NCI-H2227 (cell line): ENCODE data around the gene CIAO2B.

Experiments
- DNase-seq: peaks from one replicate; lab custom pipeline; 2025; ENCODE audit not compliant: unreplicated experiment; lab: John Stamatoyannopoulos, UW

Gene CIAO2B

GRCh38 chr16:66920924-66921680 is 13.1 kb downstream of the CIAO2B start:
- DNase-seq: no peak

DNA sequence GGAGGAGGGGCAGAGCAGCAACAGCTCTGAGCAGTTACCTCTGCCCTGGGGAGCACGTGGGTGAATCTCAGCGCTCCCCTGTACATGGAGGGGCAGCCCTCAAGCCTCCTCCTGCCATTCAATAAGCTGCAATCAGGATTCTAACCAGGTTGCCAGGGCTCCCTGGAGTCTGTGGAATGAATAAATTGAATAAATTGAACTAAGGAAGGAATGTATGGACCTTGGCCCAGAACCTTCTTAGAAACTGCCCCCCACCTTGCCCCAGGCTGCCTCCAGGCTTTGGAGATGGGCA is 14.0 kb downstream of the CIAO2B start:
- no peak for DNase-seq

GRCh38 chr16:66919569-66920298 is 14.5 kb downstream of the CIAO2B start:
- no peak for DNase-seq

- DNase-seq: no peak
These were observed 15.2 kb downstream of the CIAO2B start, which contains the start of gene CDH16 for GRCh38 chr16:66918803-66919568. TSS of gene CDH16 (minus strand) at chr16:66918885. CDS start at chr16:66918065, 820 bp downstream.

DNA sequence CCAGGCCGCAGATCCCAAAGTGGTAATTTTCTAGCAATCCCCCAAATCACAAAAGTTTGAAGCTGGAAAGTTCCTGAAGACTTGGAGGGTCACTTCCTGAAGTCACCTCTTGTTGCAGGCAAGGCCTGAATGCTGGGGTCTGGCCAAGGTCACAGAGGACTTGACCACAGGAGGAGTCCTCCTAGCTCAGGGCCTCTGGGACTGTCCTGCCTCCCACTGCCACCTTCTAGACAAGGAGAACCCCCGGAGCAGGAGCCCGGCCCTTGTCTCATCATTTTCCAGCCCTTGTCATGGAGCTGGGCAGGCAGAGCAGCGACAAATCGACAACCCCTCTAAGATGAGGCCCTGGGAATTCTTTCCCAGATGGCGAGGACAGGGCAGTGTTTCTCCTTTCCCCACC is 15.8 kb downstream of the CIAO2B start:
- DNase-seq: no peak

DNA sequence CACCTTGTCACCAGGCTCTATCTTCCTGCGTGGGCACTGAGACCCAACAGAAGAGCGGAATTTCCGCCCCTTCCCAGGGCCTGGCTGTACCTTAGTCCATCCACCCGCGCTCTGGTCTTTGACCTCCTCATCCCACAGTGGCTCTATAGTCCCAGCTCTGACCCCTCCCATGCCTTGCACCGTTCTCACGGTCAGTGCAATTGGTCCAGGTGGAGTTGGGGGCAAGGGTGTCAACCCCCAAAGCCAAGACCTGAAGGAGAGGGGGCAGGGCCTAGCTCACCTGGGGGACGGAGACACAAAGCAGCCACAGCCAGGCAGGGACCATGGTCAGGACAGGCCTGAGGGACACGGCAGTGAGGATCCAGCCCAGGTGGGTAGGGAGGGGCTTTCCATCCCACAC is 16.5 kb downstream of the CIAO2B start:
- DNase-seq: no peak

GRCh38 chr16:66916518-66916917 is 17.7 kb downstream of the CIAO2B start:
- no peak for DNase-seq

DNA sequence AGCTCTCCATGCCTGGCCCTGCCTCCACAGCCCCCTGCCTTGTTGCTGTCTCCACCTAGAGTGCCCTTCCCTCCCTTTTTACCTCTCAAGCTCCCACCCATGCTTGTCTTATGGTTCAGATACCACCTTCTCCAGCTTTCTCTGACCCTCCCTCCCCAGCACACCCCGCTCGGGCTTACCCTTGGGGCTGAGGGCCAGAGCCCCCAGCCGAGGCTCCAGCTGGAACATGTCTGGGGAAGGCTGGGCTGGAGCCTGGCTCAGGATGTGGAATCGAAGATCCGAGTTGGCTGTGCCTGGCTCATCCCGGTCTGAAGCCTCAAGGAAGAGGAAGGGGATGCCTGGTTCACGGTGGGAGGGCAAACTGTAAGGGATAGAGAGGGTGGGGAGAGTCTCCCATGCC is 19.2 kb downstream of the CIAO2B start:
- no peak for DNase-seq

DNA sequence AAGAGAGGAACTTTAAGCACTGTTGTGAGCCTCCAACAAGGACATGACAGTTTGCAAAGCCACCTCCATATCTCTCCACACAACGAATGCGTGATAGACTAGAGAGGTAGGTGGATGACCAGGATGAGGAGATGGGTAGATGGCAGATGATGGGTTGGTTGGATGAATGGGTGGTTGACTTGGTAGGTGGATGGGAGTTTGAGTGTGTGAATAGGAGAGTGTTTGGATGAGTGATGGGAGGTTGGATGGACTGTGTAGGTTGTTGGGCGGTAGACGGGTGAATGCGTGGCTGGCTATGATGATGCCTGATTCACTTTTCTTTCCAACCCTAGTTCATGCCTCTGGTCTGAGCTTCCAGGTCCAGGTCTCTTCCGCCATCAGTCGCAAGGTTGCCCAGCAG is 19.7 kb downstream of the CIAO2B start:
- no peak for DNase-seq

DNA sequence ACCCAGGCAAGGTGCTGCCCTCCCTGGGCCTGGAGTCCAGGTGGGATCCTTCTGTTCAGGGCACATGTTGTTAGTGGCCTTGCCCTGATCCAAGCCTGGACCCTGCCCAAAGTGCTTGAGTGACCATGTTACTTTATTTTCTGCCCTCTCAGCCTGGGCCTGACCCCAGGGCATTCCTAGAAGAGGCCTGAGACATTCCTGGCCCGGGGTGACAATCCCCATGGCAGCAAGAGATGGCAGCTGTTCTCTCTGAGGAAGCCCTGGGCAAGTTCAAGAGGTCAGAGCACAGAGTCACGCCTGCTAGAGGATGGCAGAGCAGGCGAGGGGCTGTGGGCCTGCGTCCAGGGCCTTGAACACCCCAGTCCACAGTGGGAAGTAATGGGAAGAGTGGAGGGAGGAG is 20.5 kb downstream of the CIAO2B start:
- DNase-seq: no peak

DNA sequence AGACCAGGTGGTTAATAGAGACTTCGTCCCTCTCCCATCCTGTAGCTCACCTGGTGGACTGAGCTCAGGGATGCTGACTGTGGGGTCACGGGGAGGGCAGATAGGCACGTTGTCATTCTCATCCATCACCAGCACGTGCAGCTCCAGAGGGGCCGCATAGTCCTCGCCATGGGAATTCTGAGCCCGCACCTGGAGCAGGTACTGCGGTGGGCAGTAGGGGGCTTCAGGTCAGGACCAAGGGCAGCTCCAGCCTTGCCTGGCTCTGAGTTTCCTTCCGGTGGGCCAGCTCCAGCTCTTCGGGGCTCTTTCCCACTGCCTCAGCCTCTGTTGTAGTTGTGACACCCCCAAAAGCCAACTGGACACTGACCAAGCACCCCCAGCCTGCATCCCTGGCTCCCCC is 21.1 kb downstream of the CIAO2B start:
- no peak for DNase-seq

DNA sequence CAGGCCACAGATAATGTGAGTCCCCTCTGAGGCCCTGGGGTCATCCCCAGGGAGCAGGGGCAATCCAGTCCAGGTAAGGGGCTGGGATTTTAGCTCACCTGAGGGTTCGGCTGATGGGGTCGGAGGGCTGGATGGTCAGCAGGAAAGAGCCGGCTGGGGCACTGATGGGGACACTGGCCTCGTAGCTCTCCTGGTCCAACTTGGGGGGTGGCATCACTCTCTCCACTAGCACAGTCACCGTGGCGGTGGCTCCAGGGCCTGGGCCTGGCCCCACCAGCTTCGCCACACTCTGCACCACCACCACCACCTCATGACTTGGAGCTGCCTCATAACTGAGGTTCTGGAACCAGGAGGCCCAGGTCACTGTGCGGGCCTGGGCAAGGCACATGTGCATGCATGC is 22.4 kb downstream of the CIAO2B start:
- no peak for DNase-seq

- DNase-seq: no peak
These were observed 23.1 kb downstream of the CIAO2B start for GRCh38 chr16:66911112-66911511.

DNA sequence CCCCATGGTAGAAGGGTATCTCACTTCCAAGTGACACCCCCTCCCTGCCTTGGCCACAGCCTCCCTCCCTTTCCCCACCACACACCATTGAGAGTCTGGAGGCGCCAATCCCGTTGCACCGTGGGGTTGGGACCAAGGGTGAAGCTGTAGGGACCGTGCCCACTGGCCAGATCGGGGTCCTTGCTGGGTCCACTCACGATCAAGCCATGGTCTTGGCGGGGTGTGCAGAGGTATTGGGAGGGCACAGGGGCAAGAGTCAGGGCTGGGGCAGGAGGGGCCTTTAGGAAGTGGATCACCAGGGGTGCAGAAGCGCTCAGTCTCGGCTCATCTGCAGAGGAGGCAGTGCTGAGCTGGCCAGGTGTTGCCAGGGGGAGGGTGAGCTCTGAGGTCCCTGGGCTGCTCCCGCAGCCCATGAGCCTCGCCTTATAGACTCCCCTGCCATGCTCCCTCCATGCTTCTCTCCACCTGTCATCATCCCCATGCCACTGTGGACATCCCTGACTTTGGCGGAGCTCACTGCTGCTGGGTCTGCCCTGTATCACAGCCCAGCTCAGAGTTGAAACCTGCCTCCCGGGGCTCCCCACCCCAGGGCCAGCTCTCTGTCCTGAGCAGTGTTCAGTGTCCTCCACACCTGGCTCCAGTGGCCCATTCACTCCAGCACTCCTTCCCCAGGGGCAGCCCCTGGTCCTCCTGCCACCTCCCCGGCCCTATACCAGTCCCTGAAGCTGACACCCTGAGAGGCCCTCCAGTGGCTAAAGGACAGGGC is 23.8 kb downstream of the CIAO2B start:
- DNase-seq: no peak

DNA sequence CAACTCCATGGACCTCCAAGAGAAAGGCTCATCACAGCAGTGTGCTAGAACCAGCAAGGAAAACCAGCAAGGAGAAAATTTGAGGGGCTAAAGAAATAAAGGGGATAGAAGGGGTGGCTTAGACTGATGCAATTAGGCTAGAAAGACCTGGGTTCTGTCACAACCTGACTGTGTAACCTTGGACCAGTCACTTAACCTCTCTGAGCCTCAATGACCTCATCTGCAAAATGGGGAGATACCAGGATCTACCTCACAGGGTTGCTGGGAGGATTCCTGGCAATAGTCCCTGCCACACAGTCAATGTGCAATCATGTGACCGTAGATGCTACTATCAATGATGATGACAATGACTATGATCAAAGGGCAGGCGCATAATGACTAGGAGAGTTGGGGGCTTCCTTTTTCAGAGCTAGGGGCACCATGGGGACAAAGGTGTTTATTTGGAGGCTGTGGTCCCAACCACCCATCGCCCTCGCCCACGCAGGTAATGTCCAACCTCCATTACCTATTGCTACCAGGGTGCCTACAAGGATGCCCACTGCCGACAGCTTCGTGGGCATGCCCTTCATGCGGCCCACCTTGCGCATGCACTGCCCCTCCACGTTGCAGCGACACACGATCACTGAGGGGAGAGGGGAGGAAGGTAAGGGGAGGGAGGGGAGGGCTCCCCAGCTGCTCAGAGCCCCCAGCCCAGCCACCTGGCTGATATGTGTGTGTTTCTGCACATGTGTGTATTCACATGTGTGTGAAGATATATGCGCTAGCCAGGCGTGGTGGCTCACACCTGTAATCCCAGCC is 25.2 kb downstream of the CIAO2B start:
- DNase-seq: no peak

DNA sequence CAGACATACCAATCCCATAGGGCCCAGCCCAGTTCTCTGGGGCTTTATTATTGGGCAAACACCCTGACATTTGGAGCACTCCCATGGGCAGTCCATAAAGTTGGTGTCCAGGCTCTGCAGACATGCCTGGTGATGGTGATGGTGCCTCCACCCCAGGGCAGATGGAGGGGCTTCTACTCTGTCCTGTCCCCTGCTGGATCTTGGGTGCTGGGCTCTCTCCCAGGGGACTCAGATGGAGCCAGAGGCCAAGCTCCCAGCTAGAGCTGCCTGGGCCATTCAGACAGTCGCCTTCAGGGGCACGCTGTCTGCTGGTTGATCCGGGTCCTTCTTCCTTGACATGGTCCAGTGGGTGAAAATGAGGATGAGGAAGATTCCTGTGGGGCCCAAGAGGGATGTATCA is 26.1 kb downstream of the CIAO2B start:
- no peak for DNase-seq

- no peak for DNase-seq
These were observed 27.0 kb downstream of the CIAO2B start for GRCh38 chr16:66906916-66907836.

GRCh38 chr16:66905633-66906539 is 28.3 kb downstream of the CIAO2B start:
- DNase-seq: peak; percentile 14
